Esophagus squamous epithelium (tissue), 5 donors: ENCODE data around the gene EFCAB13. TPM values are rescaled to one million over a fixed set of nuclear protein-coding genes. Genes with fewer than 3 reads are reported as not detected.
"Not testable (repeated sequence)": the region's sequence is repeated elsewhere in the genome, so short reads cannot be mapped to it uniquely, and the experiment has no call there.

ENCODE experiments used
- DNase-seq: peaks from one replicate; lab custom pipeline; 2025; lab: John Stamatoyannopoulos, UW
- H3K27ac ChIP-seq, 4 donors: fragments of 200-600 bp; sonication (generic); one replicate each; pipeline ENCODE4 v1.5.1; 2016 to 2019; ENCODE audit warnings: mild to moderate bottlenecking in 1 of 4
- H3K27me3 ChIP-seq, 4 donors: fragments of 200-600 bp; sonication (generic); 1 replicate in 3 of 4; 2 replicates in 1 of 4; pipeline versions ENCODE4 v1.5.1 to v1.6.0; 2017 to 2021; ENCODE audit warnings: antibody characterized with exemption in 1 of 4
- H3K36me3 ChIP-seq, 3 donors: fragments of 200-600 bp; sonication (generic); one replicate each; pipeline ENCODE4 v1.5.1; 2016 to 2019
- H3K4me1 ChIP-seq, 3 donors: fragments of 200-600 bp; sonication (generic); one replicate each; pipeline ENCODE4 v1.5.1; 2017 to 2019
- H3K4me3 ChIP-seq, 4 donors: fragments of 200-600 bp; sonication (generic); 1 replicate in 3 of 4; 2 replicates in 1 of 4; pipeline ENCODE4 v1.5.1; 2016 to 2019; ENCODE audit warnings: mild to moderate bottlenecking in 2 of 4, moderate library complexity in 1 of 4
- H3K9me3 ChIP-seq, 3 donors: fragments of 200-600 bp; sonication (generic); one replicate each; pipeline ENCODE4 v1.5.1; 2016 to 2019
- CTCF ChIP-seq, 6 experiments: fragments of 450-650 bp in 4 of 6; fragments of 200-600 bp in 2 of 6; sonication (generic) in 2 of 6; IDR thresholded peaks; one replicate each; pipeline ENCODE4 v1.5.1; 2016 to 2019; ENCODE audit warnings: antibody characterized with exemption in 6 of 6, mild to moderate bottlenecking in 4 of 6, moderate library complexity in 4 of 6
- POLR2A ChIP-seq, 4 donors: fragments of 450-650 bp; IDR thresholded peaks; one replicate each; pipeline ENCODE4 v1.6.1; 2017; ENCODE audit warnings: antibody characterized with exemption in 4 of 4, mild to moderate bottlenecking in 4 of 4, moderate library complexity in 3 of 4
- WGBS, 2 donors: methylation state at CpG; one replicate each; pipeline ENCODE4 v1.1.5; 2018; 5-methylcytosine and 5-hydroxymethylcytosine counted together
- intact Hi-C: fragments of 100-400 bp; cut with DNase I; formaldehyde crosslinking; loops from one replicate; pipeline ENCODE4 v1.15.0; 2022
- total RNA-seq, 4 donors: library from RNA; depleted of rRNA; stranded (reverse); fragments of >200 nt; gene quantifications; one replicate each; pipeline ENCODE4 v1.1.0, GENCODE V29; 2016
- donor health status: DM: yes; HTN: yes; CAD: no.

EFCAB13 gene
- total RNA-seq, 4 donors from 2014 or later = 0.31 to 6.7 (median 2.4) TPM

- Histone ChIP-seq H3K4me1 (no peaks in the 10 kb centered on the region), H3K4me3 (no peak overlapping the region), H3K36me3 (peaks cover 0 to 6% (median 0%) of the 10 kb centered on the region in 3 donors), H3K27ac (no peak overlapping the region), H3K27me3 (no peaks in the 10 kb centered on the region), H3K9me3 (no peaks in the 10 kb centered on the region)
- intact Hi-C loops = no loop called here
- TF ChIP-seq CTCF (IDR thresholded peaks at IDR 0.05) = no peak
- TF ChIP-seq POLR2A (IDR thresholded peaks at IDR 0.05) = no peak
- 86% methylated on average over 3 of the region's 3 CpGs for WGBS, 2 donors
- DNase-seq = no peak
Observed at GRCh38 chr17:47465165-47465564, 141.4 kb downstream of the EFCAB13 start.

GRCh38 chr17:47466976-47467375, 143.2 kb downstream of the EFCAB13 start:
- H3K4me3 ChIP-seq, H3K36me3 ChIP-seq, intact Hi-C loops, H3K4me1 ChIP-seq, H3K9me3 ChIP-seq, H3K27ac ChIP-seq, DNase-seq, H3K27me3 ChIP-seq: not testable (repeated sequence)
- 75 to 76% methylated on average over 4 of the region's 4 CpGs for WGBS, 2 donors

DNA sequence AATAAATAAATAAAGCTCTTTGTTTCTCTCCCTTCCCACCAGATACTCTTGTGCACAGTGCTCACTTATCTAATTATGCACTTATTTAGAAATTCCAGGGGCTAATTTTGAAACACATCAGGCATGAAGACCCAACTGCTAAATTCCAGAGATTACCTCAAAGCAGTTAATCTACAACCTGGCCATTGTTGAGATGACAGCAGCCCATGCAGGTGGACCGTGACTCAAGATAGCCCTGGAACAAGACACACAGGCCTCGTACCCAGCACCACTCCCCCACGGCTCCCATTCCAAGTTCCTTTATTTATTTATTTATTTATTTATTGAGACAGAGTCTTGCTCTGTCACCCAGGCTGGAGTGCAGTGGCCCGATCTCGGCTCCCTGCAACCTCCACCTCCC, 147.1 kb downstream of the EFCAB13 start:
- no peaks in the 10 kb centered on the region for H3K4me1 ChIP-seq
- H3K9me3 ChIP-seq = no peaks in the 10 kb centered on the region
- no peak for TF ChIP-seq CTCF (IDR thresholded peaks at IDR 0.05)
- H3K27me3 ChIP-seq = no peaks in the 10 kb centered on the region
- DNase-seq = no peak
- no peak overlapping the region for H3K4me3 ChIP-seq
- intact Hi-C loops = no loop called here
- H3K36me3 ChIP-seq = peaks cover 0 to 32% (median 0%) of the 10 kb centered on the region in 3 donors
- H3K27ac ChIP-seq = no peak overlapping the region
- 89 to 95% methylated on average over 5 of the region's 5 CpGs for WGBS, 2 donors

- H3K4me1 ChIP-seq, DNase-seq, H3K27ac ChIP-seq, intact Hi-C loops, H3K9me3 ChIP-seq, H3K27me3 ChIP-seq, H3K4me3 ChIP-seq: not testable (repeated sequence)
- WGBS, 2 donors = 96 to 100% methylated on average over 1 to 3 of the region's 6 CpGs
- H3K36me3 ChIP-seq = peaks cover 0 to 40% (median 0%) of the 10 kb centered on the region in 3 donors
Observed at GRCh38 chr17:47472073-47472472, 148.3 kb downstream of the EFCAB13 start.

Other genes with a start within 250 kb of the EFCAB13 start
- gene CDC27, start 134.7 kb upstream of the EFCAB13 start, total RNA-seq = 10 to 100 TPM; 26.4 to 45.9 (median 38.3) TPM
- gene MYL4, start 114.6 kb upstream of the EFCAB13 start, total RNA-seq = not detected
- gene ITGB3, start 70.1 kb upstream of the EFCAB13 start, total RNA-seq = 1 to 10 TPM in 2 of 4 donors, under 1 TPM in 2; 0.23 to 7.2 (median 2.8) TPM
- gene NPEPPS, start 207.2 kb downstream of the EFCAB13 start, total RNA-seq = 100 to 1,000 TPM in 3 of 4 donors, 10 to 100 TPM in 1; 91.2 to 216 (median 172) TPM